HG02642 (cell line): Measurements from ENCODE around the gene POFUT1.
"Not testable (repeated sequence)": the region's sequence is repeated elsewhere in the genome, so short reads cannot be mapped to it uniquely, and the experiment has no call there.

ENCODE experiments used
- ATAC-seq: cut with Tn5 transposase; IDR thresholded peaks from one replicate; pipeline ENCODE4 v1.9.1; 2021; ENCODE audit warnings: mild to moderate bottlenecking; ENCODE audit not compliant: unreplicated experiment, poor library complexity

Gene POFUT1

DNA sequence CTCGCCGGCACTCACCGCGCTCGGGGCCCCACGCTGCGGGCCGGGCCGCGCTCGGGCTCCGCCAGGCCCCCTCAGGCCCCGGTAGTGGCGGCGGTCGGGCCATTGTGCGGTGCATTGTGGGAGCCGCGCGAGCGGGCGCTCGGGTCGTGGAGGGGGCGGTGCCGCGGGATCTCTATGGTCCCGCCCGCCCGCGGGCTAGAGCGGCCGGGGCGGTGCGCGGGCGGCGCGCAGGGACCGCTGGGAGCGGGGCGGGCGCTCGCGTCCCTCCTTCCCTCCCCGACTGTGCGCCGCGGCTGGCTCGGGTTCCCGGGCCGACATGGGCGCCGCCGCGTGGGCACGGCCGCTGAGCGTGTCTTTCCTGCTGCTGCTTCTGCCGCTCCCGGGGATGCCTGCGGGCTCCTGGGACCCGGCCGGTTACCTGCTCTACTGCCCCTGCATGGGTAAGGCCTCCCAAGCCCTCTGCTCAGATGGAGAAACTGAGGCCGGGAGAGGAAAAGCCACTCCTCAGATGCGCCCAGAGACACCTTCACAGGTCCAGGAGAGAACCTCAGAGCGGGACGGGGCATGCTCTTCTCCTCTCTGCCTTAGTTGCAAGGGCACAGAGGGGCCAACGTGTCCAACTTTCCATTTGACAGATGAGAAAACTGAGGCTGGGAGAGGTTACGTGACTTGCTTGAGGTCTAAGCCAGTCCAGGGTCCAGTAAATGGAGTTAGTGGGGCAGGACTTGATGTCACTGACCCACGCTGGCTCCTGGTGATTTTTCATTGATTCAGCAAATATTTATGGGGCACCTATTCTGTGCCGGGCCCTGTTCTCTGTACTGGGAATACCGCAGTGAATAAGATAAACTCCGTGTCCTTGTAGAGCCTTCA lies at the start of gene POFUT1, which contains the start of gene PLAGL2:
POFUT1 (plus strand) TSS at position 255 of the 873 bp plus-strand sequence; CDS start at position 317, 62 bp downstream.
PLAGL2 (minus strand) TSS at position 118 of the 873 bp plus-strand sequence. CDS start 5,565 bp downstream, outside the sequence.
- ATAC-seq, result peak; percentile 91

DNA sequence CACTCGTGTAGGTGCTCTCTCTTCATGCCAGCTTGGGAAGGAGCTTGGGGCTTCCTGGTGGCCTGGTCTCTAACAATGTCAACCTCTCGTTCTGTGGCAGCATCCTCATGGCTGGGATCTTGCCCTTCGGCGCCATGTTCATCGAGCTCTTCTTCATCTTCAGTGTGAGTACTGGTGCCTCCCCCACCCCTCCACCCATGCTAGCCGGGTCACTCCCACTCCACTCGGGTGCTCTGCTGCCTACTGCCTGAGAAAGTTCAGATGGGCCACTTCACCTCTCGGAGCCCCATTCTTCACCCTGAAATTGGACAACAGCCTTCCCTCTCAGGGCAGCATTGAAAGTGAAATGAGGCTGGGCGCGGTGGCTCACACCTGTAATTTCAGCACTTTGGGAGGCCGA lies 49.3 kb upstream of the POFUT1 start:
- no peak for ATAC-seq

GRCh38 chr20:32158943-32159660 lies 48.6 kb upstream of the POFUT1 start:
- no peak for ATAC-seq

GRCh38 chr20:32159766-32160221 lies 47.9 kb upstream of the POFUT1 start:
- ATAC-seq, result no peak

DNA sequence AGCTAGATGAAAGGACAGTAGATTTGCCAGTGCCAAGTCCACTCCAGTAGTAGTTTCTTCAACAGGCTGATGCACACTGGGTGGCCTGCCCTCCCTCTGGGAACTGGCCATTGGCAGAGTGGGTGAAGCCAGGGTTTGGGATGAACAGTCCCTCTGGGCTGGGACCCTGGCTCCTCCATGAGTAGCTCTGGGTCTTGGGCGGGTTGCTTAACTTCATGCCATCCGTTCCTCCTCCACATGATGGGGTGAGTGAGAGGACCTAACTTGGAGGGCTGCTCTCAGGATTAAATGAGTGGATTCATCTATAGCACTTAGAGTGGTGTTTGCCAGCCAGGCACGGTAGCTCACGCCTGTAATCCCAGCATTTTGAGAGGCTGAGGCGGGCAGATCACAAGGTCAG lies 47.3 kb upstream of the POFUT1 start:
- no peak for ATAC-seq

- no peak for ATAC-seq
Observed at GRCh38 chr20:32162351-32162750, 45.3 kb upstream of the POFUT1 start.

- no peak for ATAC-seq
Observed at GRCh38 chr20:32163951-32164350, 43.7 kb upstream of the POFUT1 start.

DNA sequence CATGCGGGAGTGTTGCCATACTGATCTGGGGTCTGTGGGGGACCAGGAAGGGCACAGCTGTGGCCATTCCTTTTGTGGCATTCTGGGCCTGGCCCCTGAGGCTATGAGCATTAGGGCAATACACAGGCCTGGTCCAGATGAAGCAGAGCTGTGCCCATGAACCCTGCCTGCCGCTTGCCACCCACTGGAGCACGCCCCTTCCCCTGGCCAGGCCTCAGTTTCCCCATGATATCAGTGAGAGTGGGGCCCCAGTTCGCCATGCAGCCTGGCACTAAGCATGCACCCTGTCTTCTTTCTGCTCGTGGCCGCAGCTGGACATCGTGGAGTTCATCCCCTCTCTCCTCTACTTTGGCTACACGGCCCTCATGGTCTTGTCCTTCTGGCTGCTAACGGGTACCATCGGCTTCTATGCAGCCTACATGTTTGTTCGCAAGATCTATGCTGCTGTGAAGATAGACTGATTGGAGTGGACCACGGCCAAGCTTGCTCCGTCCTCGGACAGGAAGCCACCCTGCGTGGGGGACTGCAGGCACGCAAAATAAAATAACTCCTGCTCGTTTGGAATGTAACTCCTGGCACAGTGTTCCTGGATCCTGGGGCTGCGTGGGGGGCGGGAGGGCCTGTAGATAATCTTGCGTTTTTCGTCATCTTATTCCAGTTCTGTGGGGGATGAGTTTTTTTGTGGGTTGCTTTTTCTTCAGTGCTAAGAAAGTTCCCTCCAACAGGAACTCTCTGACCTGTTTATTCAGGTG lies 42.5 kb upstream of the POFUT1 start:
- ATAC-seq, result no peak

- ATAC-seq, result no peak
Observed at GRCh38 chr20:32165836-32166545, 41.7 kb upstream of the POFUT1 start.

GRCh38 chr20:32167552-32167951 lies 40.1 kb upstream of the POFUT1 start:
- ATAC-seq, result no peak

- ATAC-seq, result no peak
Observed at GRCh38 chr20:32168184-32168910, 39.3 kb upstream of the POFUT1 start.

GRCh38 chr20:32177696-32178095 lies 30.0 kb upstream of the POFUT1 start:
- not testable (repeated sequence) for ATAC-seq

DNA sequence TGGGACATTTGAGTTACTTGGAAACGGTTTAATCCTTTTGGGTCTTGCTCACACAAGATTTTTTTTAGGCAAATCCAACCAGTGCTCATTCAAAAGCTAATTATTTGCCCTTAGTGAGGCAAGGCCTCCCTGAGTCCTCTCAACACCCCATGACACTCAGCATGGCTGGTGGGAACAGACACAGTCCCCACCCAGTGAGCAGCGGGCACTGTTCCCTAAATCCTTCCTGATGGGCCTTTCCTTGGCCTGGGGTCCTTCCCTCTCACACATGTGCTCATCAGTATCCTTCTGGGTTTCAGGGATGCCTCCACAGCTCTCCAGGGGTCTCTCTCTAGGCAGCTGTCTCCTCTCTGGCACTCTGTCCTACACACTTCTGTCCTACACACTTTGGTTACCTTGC lies 28.2 kb upstream of the POFUT1 start:
- no peak for ATAC-seq

DNA sequence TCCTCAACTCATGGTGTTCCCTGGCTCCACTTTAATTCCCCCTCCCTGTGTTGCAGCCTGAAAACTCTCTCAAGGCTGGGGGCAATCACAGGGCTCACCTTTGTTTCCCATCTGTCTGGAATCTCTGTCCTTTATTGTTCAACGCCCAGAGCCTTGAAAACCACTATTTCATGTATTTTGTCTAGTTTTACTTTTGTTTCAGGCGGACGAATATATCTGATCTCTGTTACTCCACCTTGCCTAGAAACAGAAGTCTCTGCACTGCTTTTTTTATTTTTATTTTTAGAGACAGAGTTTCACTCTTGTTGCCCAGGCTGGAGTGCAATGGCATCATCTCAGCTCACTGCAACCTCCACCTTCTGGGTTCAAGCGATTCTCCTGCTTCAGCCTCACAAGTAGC lies 27.7 kb upstream of the POFUT1 start:
- ATAC-seq, result no peak

- ATAC-seq, result no peak
Observed at GRCh38 chr20:32181606-32182005, 26.1 kb upstream of the POFUT1 start.

- no peak for ATAC-seq
Observed at GRCh38 chr20:32183947-32184635, 23.6 kb upstream of the POFUT1 start.

GRCh38 chr20:32184961-32185603 lies 22.6 kb upstream of the POFUT1 start:
- ATAC-seq, result no peak

DNA sequence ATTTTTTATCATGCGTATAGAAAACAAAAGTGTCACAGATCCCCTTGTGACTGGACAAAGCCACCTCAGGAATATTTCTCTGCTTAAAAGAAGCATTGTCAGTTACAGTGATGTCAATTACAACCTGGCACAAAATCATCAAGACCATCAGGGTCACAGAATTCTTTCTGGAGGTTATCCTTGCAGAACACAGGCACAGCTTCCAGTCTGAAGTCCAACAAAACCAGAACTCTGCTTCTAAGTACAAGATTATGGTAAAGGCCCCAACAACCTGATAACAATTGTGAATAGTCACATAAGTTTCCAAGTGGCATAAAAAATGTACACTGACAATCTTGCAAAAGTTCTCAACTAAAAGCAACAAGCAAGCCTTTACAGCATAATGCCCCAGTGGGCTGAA lies 21.2 kb upstream of the POFUT1 start:
- no peak for ATAC-seq
